ENCODE data around the gene GNA14. TPM values are rescaled to one million over a fixed set of nuclear protein-coding genes. Genes with fewer than 3 reads are reported as not detected.

Gene GNA14
- total and polyA plus RNA-seq, 12 donors: 0.75 to 4.8 (median 1.7) TPM

DNA sequence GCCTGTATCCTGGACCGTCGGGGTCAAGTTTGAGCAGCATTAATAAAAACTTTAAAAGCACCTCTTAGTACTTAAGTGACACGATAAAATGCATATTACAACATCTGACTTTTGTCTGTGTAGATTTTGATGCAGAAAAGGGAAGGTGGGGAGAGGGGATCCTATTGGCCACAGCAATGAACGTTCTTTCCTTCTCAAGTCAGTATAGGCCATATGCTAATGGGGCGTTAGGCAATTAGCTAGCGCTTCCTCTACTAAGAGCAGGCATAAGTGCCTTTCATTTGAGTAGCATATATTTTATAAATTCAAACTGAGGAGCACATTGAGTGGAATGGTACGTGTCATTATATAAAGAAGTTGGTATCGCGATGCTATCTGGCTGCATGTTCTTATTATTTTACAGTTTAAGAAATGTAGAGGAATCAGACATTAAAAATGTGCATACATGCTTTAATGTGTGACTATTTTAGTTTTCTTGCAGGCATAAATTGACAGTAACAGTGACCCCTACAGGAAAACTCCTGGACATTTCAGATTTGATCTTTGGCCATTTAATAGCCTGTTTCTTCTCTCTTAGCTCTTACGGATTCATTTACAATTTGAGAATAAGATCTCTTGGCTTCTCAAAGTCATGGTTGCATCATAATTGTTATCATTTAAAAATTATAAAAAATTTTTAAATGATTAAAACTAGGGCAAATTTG, 1.1 kb upstream of the GNA14 start:
- peaks cover 0 to 39% (median 15%) of the 10 kb centered on the region in 7 donors for H3K27me3 ChIP-seq
- 48 to 57% methylated on average over 10 of the region's 10 CpGs for WGBS, 2 donors
- H3K4me3 ChIP-seq: peak overlapping the region in 9 of 10 donors; percentile 47 to 74 (median 63)
- H3K27ac ChIP-seq: peak overlapping the region in 8 of 10 donors; percentile 54 to 84 (median 68)
- TF ChIP-seq, protein P1, sequence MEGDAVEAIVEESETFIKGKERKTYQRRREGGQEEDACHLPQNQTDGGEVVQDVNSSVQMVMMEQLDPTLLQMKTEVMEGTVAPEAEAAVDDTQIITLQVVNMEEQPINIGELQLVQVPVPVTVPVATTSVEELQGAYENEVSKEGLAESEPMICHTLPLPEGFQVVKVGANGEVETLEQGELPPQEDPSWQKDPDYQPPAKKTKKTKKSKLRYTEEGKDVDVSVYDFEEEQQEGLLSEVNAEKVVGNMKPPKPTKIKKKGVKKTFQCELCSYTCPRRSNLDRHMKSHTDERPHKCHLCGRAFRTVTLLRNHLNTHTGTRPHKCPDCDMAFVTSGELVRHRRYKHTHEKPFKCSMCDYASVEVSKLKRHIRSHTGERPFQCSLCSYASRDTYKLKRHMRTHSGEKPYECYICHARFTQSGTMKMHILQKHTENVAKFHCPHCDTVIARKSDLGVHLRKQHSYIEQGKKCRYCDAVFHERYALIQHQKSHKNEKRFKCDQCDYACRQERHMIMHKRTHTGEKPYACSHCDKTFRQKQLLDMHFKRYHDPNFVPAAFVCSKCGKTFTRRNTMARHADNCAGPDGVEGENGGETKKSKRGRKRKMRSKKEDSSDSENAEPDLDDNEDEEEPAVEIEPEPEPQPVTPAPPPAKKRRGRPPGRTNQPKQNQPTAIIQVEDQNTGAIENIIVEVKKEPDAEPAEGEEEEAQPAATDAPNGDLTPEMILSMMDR (IDR thresholded peaks at IDR 0.05): peak in 7 of 9 donors; percentile 29 to 60 (median 46)
- peaks cover 0 to 34% (median 11%) of the 10 kb centered on the region in 9 donors for H3K4me1 ChIP-seq
- no peaks in the 10 kb centered on the region for H3K9me3 ChIP-seq
- DNase-seq: no peak
- peak in 1 of 8 donors; percentile 5 for ATAC-seq
- intact Hi-C loops (cut with DNase I): loop anchor here in 9 of 10 donors (5.0 to 10.0 kb wide), 7 partner anchors 42 to 194 kb away; no protein-coding TSS in a partner anchor
- no peaks in the 10 kb centered on the region for H3K36me3 ChIP-seq

DNA sequence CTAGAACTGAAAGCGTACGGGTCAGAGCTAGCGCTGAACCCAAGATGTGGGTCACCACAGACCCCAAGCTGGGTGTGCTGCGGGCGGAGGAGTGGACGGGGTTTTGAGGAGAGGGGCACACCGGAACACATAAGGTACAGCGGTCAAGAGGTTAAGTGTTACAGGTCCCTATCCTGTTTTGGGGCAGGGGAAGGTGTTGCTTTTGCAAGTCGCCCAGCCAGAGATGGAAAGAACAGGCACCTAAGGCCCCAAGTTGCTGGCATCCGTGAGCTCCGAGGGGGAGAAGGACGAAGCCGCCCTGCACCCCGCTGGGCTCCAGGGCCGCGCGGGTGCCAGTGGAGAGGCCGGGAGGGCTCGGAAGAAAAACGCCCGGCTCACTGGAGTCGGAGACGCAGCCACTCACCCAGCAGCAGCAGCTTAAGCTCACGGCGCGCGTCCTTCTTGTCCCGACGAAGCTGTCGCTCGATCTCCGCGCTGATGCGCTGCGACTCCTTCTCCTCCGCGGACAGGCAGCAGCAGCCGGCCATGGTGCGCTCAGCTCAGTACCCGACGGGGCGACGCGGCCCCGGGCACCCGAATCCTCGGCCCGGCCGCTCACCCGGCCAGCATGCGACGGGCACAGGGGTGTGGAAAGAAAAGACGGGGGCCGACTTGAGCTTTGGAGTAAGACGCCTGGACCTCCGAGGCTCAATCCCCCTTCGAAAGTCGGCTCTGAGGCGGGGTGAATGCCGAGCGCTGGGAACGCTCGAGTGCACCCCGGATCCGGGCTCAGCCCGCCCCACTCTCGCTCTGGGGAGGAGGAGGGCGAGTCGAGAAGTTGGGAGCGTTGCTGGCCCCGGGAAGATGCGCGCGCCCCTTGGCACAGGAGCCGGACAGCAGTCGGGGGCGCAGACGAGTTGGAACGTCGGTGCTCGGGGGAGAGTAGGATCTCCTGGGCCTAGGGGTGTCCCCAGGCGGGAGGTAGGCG, 572 bp downstream of the GNA14 start:
- TF ChIP-seq, protein P1 (IDR thresholded peaks at IDR 0.05): no peak
- peak overlapping the region in 8 of 10 donors; percentile 54 to 84 (median 68) for H3K27ac ChIP-seq
- no peaks in the 10 kb centered on the region for H3K9me3 ChIP-seq
- peaks cover 0 to 39% (median 15%) of the 10 kb centered on the region in 7 donors for H3K27me3 ChIP-seq
- H3K4me1 ChIP-seq: peaks cover 0 to 34% (median 11%) of the 10 kb centered on the region in 9 donors
- ATAC-seq (peak; percentile 35 to 69 (median 48)), DNase-seq (peak; percentile 9 to 41)
- H3K4me3 ChIP-seq: peak overlapping the region; percentile 15 to 74 (median 62)
- intact Hi-C loops (cut with DNase I): loop anchor here in 9 of 10 donors (5.0 to 10.0 kb wide), 7 partner anchors 40 to 193 kb away; no protein-coding TSS in a partner anchor
- WGBS, 2 donors: 17 to 20% methylated on average over 83 of the region's 83 CpGs
- no peaks in the 10 kb centered on the region for H3K36me3 ChIP-seq

DNA sequence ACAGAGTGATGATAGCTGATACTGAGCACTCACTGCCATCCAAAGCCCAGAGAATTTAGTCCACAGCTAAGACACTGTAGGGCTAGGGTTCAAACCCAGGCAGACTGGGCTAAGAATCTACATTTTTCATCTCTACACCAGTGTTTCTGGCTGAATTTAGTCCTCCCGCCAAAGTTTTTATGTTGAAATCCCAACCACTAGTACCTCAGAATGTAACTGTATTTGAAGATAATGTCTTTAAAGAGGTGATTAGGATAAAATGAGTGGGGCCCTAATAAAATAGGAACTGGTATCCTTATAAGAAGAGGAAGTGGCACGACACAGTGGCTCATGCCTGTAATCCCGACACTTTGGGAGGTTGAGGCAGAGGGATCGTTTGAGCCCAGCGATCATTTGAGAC, 4.3 kb downstream of the GNA14 start:
- intact Hi-C loops (cut with DNase I): loop anchor here in 4 of 10 donors (10.0 kb wide), 4 partner anchors 49 to 189 kb away; no protein-coding TSS in a partner anchor
- H3K9me3 ChIP-seq: no peaks in the 10 kb centered on the region
- no peak overlapping the region for H3K27ac ChIP-seq
- H3K36me3 ChIP-seq: no peaks in the 10 kb centered on the region
- 95 to 96% methylated on average over 5 of the region's 5 CpGs for WGBS, 2 donors
- DNase-seq: no peak
- H3K27me3 ChIP-seq: peaks cover 0 to 34% (median 15%) of the 10 kb centered on the region in 7 donors
- no peak for ATAC-seq
- H3K4me1 ChIP-seq: peaks cover 0 to 28% (median 3%) of the 10 kb centered on the region in 9 donors
- TF ChIP-seq, protein P1 (IDR thresholded peaks at IDR 0.05): no peak
- no peak overlapping the region for H3K4me3 ChIP-seq
